ENCODE results near the gene LIN28B.

DNA sequence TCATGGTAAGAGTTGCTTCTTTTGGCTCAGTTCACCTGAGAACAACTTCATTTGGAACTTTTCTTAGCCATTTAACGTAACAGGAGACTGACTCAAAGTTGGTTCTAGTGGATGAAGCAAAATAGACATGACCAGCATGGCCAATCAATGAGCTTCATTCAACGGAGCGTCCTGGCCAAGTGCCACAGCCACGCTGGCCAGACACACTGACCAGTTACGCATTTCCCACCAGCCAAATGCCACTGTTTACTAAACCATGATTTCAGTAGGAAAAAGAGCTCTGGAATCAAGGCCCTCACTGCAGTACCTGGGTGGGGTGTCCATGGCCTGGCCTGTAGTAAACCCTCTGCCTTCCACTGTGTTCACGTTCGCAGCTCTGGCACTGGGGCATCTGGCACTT lies 142.5 kb downstream of the LIN28B start:
- TF ChIP-seq POLR2A (IDR thresholded peaks at IDR 0.05; ENCODE audit: low read depth, low read length) (no peak), POLR2AphosphoS5 (IDR thresholded peaks at IDR 0.05; ENCODE audit: low read depth, low read length) (no peak)
